NB4 (cell line): ENCODE measurements around the gene RC3H2.
"Not testable (repeated sequence)": the region's sequence is repeated elsewhere in the genome, so short reads cannot be mapped to it uniquely, and the experiment has no call there.

Experiments used
- MYC ChIP-seq: IDR thresholded peaks from 2 replicates; pipeline ENCODE4 v1.6.1; 2011; ENCODE audit warnings: low read depth, low read length
- POLR2A ChIP-seq: IDR thresholded peaks from 2 replicates; pipeline ENCODE4 v1.6.1; 2011; ENCODE audit warnings: mild to moderate bottlenecking; ENCODE audit not compliant: insufficient read length; ENCODE audit errors: extremely low read depth
- TF ChIP-seq, protein P1 (sequence below): IDR thresholded peaks from one replicate; pipeline ENCODE4 v1.5.1; 2012; ENCODE audit warnings: low read depth, low read length
- TF ChIP-seq, protein P2 (sequence below): IDR thresholded peaks from 2 replicates; pipeline ENCODE4 v1.6.1; 2011; ENCODE audit warnings: low read depth, low read length

DNA sequence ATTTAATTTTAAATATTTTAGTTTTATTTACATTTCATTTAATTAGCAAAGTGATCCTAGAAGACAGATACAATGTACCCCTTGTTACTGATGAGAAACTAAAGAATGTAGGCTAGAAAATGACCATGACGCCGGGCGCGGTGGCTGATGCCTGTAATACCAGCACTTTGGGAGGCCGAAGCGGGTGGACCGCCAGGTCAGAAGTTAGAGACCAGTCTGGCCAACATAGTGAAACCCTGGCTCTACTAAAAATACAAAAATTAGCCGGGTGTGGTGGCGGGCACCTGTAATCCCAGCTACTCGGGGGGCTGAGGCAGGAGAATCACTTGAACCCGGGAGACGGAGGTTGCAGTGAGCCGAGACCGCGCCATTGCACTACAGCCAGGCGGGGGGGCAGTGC, 963 bp upstream of the RC3H2 start:
- TF ChIP-seq POLR2A, MYC: not testable (repeated sequence)
- TF ChIP-seq, protein P1, sequence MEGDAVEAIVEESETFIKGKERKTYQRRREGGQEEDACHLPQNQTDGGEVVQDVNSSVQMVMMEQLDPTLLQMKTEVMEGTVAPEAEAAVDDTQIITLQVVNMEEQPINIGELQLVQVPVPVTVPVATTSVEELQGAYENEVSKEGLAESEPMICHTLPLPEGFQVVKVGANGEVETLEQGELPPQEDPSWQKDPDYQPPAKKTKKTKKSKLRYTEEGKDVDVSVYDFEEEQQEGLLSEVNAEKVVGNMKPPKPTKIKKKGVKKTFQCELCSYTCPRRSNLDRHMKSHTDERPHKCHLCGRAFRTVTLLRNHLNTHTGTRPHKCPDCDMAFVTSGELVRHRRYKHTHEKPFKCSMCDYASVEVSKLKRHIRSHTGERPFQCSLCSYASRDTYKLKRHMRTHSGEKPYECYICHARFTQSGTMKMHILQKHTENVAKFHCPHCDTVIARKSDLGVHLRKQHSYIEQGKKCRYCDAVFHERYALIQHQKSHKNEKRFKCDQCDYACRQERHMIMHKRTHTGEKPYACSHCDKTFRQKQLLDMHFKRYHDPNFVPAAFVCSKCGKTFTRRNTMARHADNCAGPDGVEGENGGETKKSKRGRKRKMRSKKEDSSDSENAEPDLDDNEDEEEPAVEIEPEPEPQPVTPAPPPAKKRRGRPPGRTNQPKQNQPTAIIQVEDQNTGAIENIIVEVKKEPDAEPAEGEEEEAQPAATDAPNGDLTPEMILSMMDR = not testable (repeated sequence)
- TF ChIP-seq, protein P2, sequence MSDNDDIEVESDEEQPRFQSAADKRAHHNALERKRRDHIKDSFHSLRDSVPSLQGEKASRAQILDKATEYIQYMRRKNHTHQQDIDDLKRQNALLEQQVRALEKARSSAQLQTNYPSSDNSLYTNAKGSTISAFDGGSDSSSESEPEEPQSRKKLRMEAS = not testable (repeated sequence)
